ENCODE results near the gene CCRL2. TPM values are rescaled to one million over a fixed set of nuclear protein-coding genes. Genes with fewer than 3 reads are reported as not detected.

The CCRL2 gene
- total RNA-seq, 6 experiments from 2014 or later: 0.30 to 2.8 (median 1.3) TPM

DNA sequence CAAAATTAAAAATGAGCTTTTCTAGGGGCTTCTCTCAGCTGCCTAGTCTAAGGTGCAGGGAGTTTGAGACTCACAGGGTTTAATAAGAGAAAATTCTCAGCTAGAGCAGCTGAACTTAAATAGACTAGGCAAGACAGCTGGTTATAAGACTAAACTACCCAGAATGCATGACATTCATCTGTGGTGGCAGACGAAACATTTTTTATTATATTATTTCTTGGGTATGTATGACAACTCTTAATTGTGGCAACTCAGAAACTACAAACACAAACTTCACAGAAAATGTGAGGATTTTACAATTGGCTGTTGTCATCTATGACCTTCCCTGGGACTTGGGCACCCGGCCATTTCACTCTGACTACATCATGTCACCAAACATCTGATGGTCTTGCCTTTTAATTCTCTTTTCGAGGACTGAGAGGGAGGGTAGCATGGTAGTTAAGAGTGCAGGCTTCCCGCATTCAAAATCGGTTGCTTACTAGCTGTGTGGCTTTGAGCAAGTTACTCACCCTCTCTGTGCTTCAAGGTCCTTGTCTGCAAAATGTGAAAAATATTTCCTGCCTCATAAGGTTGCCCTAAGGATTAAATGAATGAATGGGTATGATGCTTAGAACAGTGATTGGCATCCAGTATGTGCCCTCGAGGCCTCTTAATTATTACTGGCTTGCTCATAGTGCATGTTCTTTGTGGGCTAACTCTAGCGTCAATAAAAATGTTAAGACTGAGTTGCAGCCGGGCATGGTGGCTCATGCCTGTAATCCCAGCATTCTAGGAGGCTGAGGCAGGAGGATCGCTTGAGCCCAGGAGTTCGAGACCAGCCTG, 35.3 kb upstream of the CCRL2 start:
- DNase-seq: no peak
- H3K36me3 ChIP-seq: no peaks in the 10 kb centered on the region
- peak overlapping the region in 1 of 3 donors; percentile 4 for H3K4me3 ChIP-seq
- H3K27ac ChIP-seq: peak overlapping the region in 1 of 3 donors; percentile 18
- intact Hi-C loops (cut with DNase I): no loop called here
- WGBS (ENCODE audit: insufficient coverage, low coverage, low lambda C conversion rate, missing lambda C conversion rate): 40% methylated on average over 6 of the region's 10 CpGs
- no peaks in the 10 kb centered on the region for H3K9me3 ChIP-seq
- H3K4me1 ChIP-seq: no peaks in the 10 kb centered on the region
- no peak for ATAC-seq
- H3K27me3 ChIP-seq: no peaks in the 10 kb centered on the region
- TF ChIP-seq, protein P1, sequence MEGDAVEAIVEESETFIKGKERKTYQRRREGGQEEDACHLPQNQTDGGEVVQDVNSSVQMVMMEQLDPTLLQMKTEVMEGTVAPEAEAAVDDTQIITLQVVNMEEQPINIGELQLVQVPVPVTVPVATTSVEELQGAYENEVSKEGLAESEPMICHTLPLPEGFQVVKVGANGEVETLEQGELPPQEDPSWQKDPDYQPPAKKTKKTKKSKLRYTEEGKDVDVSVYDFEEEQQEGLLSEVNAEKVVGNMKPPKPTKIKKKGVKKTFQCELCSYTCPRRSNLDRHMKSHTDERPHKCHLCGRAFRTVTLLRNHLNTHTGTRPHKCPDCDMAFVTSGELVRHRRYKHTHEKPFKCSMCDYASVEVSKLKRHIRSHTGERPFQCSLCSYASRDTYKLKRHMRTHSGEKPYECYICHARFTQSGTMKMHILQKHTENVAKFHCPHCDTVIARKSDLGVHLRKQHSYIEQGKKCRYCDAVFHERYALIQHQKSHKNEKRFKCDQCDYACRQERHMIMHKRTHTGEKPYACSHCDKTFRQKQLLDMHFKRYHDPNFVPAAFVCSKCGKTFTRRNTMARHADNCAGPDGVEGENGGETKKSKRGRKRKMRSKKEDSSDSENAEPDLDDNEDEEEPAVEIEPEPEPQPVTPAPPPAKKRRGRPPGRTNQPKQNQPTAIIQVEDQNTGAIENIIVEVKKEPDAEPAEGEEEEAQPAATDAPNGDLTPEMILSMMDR (IDR thresholded peaks at IDR 0.05): no peak
- TF ChIP-seq POLR2A (IDR thresholded peaks at IDR 0.05): no peak

DNA sequence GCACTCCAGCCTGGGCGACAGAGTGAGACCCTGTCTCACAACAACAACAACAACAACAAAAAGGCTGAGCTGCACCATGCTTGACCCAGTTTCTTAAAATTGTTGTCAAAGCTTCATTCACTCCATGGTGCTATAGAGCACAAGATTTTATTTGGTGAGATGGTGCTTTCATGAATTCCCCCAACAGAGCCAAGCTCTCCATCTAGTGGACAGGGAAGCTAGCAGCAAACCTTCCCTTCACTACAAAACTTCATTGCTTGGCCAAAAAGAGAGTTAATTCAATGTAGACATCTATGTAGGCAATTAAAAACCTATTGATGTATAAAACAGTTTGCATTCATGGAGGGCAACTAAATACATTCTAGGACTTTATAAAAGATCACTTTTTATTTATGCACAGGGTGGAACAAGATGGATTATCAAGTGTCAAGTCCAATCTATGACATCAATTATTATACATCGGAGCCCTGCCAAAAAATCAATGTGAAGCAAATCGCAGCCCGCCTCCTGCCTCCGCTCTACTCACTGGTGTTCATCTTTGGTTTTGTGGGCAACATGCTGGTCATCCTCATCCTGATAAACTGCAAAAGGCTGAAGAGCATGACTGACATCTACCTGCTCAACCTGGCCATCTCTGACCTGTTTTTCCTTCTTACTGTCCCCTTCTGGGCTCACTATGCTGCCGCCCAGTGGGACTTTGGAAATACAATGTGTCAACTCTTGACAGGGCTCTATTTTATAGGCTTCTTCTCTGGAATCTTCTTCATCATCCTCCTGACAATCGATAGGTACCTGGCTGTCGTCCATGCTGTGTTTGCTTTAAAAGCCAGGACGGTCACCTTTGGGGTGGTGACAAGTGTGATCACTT, 34.3 kb upstream of the CCRL2 start:
- no peak for TF ChIP-seq POLR2A (IDR thresholded peaks at IDR 0.05)
- TF ChIP-seq, protein P1 (IDR thresholded peaks at IDR 0.05): peak; percentile 27 to 40 (median 32)
- 53% methylated on average over 7 of the region's 9 CpGs for WGBS (ENCODE audit: insufficient coverage, low coverage, low lambda C conversion rate, missing lambda C conversion rate)
- Histone ChIP-seq H3K36me3 (no peaks in the 10 kb centered on the region), H3K27ac (no peak overlapping the region), H3K4me1 (no peaks in the 10 kb centered on the region), H3K27me3 (no peaks in the 10 kb centered on the region), H3K9me3 (no peaks in the 10 kb centered on the region), H3K4me3 (no peak overlapping the region)
- intact Hi-C loops (cut with DNase I): no loop called here
- ATAC-seq (peak in 3 of 4 donors; percentile 26 to 52 (median 48)), DNase-seq (no peak)

DNA sequence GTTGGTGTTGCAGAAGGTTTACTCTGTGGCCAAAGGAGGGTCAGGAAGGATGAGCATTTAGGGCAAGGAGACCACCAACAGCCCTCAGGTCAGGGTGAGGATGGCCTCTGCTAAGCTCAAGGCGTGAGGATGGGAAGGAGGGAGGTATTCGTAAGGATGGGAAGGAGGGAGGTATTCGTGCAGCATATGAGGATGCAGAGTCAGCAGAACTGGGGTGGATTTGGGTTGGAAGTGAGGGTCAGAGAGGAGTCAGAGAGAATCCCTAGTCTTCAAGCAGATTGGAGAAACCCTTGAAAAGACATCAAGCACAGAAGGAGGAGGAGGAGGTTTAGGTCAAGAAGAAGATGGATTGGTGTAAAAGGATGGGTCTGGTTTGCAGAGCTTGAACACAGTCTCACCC, 32.3 kb upstream of the CCRL2 start:
- no peaks in the 10 kb centered on the region for H3K36me3 ChIP-seq
- no peaks in the 10 kb centered on the region for H3K4me1 ChIP-seq
- no peak for DNase-seq
- 58% methylated on average over 3 of the region's 3 CpGs for whole genome bisulfite sequencing (ENCODE audit: insufficient coverage, low coverage, low lambda C conversion rate, missing lambda C conversion rate)
- no peak for ATAC-seq
- H3K9me3 ChIP-seq: no peaks in the 10 kb centered on the region
- TF ChIP-seq, protein P1 (IDR thresholded peaks at IDR 0.05): no peak
- no peak for TF ChIP-seq POLR2A (IDR thresholded peaks at IDR 0.05)
- H3K4me3 ChIP-seq: no peak overlapping the region
- H3K27me3 ChIP-seq: no peaks in the 10 kb centered on the region
- intact Hi-C loops (cut with DNase I): no loop called here
- no peak overlapping the region for H3K27ac ChIP-seq

DNA sequence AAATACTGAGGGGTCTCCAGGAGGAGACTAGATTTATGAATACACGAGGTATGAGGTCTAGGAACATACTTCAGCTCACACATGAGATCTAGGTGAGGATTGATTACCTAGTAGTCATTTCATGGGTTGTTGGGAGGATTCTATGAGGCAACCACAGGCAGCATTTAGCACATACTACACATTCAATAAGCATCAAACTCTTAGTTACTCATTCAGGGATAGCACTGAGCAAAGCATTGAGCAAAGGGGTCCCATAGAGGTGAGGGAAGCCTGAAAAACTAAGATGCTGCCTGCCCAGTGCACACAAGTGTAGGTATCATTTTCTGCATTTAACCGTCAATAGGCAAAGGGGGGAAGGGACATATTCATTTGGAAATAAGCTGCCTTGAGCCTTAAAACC, 31.8 kb upstream of the CCRL2 start:
- no peak overlapping the region for H3K4me3 ChIP-seq
- TF ChIP-seq POLR2A (IDR thresholded peaks at IDR 0.05): no peak
- TF ChIP-seq, protein P1 (IDR thresholded peaks at IDR 0.05): no peak
- WGBS (ENCODE audit: insufficient coverage, low coverage, low lambda C conversion rate, missing lambda C conversion rate): 0% methylated on average over 1 of the region's 2 CpGs
- ATAC-seq (no peak), DNase-seq (no peak)
- no peaks in the 10 kb centered on the region for H3K27me3 ChIP-seq
- H3K4me1 ChIP-seq: no peaks in the 10 kb centered on the region
- H3K27ac ChIP-seq: no peak overlapping the region
- intact Hi-C loops (cut with DNase I): no loop called here
- H3K9me3 ChIP-seq: no peaks in the 10 kb centered on the region
- no peaks in the 10 kb centered on the region for H3K36me3 ChIP-seq

All from right lobe of liver (tissue), 6 donors.